ENCODE results near the gene ZG16B.

ZG16B gene

GRCh38 chr16:2825906-2826305 lies 4.2 kb upstream of the ZG16B start:
- DNase-seq = no peak

- no peak for DNase-seq
These were observed 3.3 kb upstream of the ZG16B start for GRCh38 chr16:2826591-2827373.

DNA sequence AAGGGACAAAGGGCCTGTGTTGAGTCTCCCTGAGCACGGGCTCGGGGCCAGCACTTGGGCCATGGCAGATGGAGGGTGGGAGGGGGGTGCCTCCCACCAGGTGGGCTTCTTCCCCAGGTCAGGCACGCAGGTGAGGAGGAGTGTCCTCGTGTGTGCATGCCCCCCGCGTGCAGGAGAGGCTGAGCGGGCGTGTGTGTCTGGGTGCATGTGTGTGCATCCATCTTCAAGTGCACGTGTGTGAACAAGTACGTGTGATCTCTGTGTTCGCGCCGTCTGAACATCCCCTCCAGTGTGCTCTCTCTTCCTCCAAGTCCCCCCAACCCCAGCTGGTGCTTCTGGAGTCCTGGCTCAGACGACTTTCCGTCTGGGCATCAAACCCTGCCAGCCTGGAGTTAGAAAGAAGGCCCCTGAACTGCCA lies 2.7 kb upstream of the ZG16B start:
- no peak for DNase-seq

DNA sequence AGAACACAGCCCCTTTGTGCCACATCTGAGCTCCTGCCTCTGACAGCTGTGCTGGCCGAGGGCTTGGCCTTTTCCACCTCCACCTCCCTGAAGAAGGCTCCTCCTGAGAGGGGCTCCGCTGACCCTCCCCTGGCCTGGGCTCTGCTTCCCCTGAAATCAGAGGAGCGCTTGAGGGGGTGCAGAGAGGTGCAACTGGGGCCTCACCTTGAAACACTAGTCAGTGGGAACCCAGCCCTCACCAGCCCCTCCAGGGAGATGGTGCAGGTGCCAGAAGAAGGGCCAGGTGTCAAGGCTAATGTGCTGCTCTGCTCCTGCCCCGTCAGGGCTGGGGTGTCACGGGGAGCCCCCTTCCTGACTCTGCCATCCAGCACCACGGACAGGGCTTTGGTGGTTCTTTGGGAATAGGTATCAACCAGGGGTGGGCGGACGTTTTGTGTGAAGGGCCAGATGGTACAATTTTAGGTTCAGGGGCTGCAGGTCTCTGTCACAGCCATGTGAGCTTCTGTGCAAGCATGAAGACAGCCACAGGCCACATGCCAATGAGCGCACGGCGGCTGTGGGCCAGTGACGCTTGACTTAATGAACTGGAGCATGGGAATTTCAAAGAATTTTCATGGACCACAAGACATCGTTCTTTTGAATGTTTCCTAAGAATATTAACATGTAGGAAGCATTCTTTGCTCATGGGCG lies 2.1 kb upstream of the ZG16B start:
- no peak for DNase-seq

DNA sequence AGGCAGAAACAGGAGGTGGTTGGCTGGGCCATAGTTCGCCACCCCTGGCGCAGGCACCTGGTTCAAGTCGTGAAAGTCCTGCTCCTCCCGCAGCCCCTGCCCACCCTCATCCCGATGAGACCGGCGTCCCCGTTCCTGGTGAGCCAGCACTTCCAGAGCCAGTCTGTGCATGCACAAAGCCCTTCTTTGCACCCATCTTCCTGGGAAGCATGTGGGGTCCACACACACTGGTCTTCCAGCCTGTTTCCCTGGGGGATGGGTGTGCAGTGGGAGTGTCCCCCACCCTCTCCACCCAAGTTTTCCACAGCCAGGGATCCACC lies 1.6 kb upstream of the ZG16B start:
- no peak for DNase-seq

DNA sequence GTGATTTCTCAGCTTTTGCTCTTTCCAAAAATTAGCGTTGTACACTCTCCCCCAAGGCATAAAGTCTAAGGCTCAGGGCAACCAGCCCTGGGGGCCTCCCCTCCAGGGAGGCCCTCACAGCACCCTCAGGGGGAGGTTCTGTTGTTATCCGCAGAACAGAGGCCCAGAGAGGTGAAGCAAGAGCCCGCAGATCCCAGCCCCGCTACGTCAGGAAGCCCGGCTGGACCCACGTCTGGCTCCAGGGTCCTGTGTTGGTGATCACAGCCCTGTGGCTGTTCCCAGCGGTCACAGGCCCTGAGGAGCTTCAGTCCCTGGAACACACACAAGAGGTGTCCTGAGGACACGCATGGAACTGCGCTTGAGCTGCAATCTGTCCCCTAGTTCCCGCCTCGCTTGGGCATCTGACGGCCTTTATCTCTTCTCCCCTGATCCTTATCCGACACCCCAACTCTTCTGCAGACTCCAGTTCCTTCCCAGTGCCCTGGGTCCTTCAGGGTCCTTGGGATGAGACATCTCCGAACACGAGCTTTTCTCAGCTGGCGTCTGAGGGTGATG lies 1.1 kb upstream of the ZG16B start:
- no peak for DNase-seq

DNA sequence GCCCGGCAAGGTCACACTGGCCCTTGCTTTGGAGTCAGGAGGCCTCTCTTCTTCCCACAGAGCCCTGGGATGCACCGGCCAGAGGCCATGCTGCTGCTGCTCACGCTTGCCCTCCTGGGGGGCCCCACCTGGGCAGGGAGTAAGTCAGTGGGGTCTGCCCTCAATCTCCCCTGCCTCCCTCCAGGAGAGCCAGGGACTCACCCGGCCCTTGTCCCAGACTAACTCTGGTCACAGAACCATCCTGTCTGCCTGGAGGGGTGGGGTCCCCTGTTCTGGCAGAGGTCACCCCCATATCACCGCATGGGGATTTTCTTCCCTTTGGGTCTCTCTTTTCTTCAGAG lies 222 bp downstream of the ZG16B start:
- DNase-seq = no peak

GRCh38 chr16:2831203-2831602 lies 1.1 kb downstream of the ZG16B start:
- no peak for DNase-seq

DNA sequence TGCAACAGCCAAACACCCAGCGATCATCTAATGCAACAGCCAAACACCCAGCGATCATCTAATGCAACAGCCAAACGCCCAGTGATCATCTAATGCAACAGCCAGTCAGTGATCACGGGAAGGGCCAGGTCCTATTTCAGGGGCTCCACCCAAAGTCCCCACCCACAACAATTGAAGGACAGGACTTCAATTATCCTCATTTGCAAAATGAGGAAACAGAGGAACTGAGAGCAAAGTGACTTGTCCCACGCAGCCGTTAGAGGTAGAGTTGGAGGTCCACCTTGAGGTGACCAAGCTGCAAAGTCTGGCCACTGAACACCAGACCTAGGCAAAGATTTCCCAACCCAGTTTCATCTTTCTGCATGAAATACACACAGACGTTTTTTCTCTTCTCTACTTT lies 3.7 kb downstream of the ZG16B start:
- no peak for DNase-seq

DNA sequence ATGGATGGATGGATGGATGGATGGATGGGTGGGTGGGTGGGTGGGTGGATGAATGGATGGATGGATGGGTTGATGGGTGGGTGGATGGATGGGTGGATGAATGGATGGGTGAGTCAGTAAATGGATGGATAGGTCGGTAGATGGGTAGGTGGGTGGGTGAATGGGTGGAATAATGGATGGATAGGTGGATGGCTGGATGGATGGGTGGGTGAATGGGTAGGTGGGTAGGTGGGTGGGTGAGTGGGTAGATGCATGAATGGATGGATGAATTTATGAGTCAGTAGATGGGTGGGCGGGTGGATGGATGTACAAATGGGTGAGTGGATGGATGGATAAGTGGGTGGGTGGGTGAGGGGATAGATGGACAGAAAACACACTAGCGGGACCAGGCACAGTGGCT lies 4.9 kb downstream of the ZG16B start:
- DNase-seq = no peak

DNA sequence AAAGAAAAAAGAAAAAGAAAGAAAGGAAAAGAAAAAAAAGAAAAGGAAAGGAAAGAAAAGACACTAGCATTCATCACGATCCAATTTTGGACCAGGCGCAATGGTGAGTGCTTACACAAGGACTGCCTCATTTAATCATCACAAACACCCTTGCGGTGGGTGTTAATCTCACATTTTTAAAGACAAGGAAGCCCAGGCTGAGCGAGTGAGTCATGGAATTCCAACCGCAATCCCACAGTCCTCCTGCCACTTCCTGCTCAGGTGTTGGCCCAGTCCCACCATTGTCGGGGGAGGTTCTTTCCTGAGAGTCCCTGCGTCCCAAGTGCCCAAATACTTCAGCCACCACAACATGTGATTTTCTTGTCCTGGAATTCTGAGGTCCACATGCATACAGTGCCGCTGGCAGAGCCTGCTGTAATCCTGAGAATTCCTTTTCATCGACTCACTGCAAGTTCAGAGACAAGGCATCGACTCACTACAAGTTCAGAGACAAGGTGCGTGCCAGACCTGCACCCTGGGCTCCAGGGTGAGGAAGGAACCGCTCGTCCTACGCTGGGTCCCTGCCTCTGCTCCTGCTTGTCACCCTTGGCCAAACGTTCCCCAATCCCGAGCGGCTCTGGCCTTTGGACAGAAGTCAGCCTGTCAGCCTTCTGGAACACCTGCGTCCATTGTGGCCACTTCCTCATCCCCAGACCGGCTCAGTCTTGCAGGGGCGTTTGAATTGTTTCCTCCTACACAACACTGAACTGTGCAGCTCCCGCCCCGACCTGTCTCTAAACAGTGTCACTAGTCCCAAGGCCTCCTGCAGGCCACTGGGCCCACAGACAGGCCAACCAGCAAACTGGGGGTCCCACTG lies 5.8 kb downstream of the ZG16B start:
- DNase-seq = no peak

GRCh38 chr16:2836646-2837508 lies 6.8 kb downstream of the ZG16B start:
- DNase-seq = no peak

- peak; percentile 34 for DNase-seq
These were observed 8.8 kb downstream of the ZG16B start for GRCh38 chr16:2838928-2839327.

GRCh38 chr16:2839650-2840450 lies 9.7 kb downstream of the ZG16B start:
- no peak for DNase-seq

GRCh38 chr16:2840914-2841313 lies 10.8 kb downstream of the ZG16B start:
- DNase-seq = no peak

DNA sequence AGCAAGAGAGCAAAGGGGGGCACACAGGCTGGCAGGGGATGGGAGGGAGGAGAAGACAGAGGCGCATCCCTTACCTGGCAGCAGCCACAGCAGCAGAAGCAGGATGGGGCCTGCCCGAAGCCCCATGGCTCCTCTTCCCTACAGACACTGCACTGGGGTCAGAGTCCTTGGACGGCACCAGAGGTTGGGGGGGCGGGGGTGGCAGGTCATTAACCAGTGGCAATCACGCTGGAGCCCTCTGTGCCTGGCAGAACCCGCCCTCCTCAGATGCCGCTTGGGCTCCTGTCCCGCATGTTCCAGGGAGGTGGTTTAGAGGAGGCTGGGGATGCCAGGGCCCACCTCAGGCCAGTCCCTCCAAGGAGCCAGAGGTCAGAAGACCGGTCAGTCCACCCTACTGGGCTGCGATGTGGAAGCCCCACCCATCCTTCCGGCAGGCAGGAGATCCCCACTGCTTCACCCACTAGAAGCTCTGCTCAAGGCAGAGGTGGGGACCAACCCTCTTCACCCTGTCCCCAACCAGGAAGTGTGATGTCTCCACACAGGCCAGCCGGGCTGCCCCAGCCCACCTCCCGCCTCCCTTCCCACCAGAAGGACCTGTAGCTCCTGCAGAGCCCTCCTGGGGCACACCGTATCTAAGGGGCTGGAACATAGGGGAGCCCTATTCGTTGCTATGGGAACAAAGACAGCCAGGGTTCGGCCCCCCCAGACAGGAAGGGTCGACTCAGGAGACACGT lies 11.7 kb downstream of the ZG16B start:
- DNase-seq = no peak

DNA sequence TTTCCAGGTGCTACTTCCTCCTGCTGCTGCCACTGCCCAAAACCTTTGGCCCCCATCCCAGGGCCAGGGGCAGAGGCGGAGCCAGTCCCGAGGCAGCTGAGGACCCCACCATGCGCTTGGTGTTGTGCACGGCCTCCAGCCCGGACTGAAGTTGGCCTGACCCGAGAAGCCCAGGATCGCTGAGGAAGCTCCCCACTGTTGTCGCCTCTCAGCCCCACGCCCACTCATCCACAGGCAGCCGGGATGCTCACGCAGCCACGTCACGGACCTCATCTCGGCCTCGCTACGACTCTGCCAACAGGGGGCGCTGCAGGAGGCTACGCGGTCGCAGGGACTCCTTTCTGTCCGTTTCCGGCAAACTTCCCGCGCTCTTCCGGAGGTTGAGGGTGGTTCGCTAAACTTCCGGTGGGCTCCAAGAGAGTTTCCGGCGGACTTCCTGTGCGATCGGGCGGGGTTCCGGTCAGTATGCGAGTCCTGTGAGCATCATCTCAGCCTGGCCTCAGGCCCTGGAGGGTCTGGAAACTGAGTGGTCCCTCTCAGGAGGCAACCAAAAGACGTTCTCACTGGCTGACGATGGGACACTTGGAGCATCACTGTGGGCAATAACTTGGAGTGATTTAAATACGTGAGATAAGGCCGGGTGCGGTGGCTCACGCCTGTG lies 12.4 kb downstream of the ZG16B start:
- no peak for DNase-seq

DNA sequence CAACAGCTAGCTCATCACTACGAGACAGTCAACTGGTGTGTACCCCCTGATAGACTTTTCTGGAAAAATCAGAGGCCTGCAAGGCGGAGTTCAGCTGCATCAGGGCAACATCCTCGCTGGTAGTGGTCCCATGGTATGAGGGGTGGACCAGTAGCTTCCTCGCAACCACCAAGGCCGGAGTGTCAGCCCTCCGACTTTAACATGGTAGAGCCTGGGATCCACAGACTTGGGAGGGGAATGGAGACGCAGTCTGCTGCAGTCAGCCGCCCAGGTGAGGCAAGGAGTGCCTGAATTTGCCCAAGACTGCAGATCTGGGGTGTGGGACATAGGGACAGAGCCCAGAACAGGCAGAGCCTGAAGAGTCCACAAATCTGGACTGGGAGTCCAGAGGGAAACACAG lies 13.4 kb downstream of the ZG16B start:
- no peak for DNase-seq

DNA sequence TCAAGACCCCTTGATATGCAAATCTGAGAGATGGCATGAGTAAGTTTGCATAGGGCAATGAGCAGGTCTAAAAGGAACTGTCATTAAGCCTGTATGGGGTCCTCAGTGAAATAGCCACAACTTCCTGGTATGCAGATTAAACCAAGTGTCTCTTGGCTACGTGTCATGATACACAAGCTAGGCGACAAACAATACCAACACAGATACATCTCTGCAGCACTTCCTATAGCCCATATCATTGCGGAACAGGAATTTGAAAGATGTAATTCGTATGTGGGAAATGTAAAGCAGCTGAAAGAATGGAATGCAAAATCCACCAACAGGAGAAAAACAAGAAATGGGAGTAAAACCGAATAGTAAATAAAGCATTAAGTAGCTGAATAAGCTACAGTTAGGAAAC lies 15.0 kb downstream of the ZG16B start:
- no peak for DNase-seq

DNA sequence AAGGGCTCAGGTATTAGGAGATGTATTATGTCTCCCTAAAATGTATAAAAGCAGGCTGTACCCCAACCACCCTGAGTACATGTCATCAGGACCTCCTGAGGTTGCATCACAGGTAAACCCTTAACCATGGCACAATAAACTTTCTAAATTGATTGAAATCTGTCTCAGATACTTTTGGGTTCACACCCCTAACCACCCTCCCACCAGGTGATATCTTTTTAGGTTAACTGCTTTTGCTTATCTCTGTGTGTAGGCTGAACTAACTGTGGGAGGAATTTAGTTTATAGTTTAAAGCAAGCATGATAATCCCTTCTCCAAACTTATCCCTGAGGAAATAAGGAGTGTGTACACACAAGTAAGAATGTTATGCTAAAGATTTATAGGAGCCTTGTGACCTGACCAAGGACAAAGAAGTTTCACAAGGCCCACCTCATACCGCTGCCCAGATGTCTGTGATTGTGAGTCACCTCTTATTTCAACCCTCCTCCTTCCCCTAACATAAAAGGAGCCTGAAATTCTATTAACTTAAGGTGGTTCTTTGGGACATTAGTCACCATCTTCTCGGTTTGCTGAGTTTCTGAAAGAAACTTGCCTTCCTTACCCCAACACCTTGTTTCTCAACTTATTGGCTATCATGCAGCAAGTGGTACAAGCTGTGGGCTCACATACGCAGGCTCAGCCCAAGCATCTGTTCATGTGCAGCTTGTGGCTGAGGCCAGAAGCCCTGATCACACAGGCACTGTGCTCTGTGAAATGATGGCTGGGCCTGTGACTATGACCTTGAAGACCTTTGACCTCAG lies 16.6 kb downstream of the ZG16B start:
- no peak for DNase-seq

Data from DMS153 (cell line).